ENCODE measurements around the gene RASAL2.
"Not testable (repeated sequence)": the region's sequence is repeated elsewhere in the genome, so short reads cannot be mapped to it uniquely, and the experiment has no call there.

RASAL2 gene

DNA sequence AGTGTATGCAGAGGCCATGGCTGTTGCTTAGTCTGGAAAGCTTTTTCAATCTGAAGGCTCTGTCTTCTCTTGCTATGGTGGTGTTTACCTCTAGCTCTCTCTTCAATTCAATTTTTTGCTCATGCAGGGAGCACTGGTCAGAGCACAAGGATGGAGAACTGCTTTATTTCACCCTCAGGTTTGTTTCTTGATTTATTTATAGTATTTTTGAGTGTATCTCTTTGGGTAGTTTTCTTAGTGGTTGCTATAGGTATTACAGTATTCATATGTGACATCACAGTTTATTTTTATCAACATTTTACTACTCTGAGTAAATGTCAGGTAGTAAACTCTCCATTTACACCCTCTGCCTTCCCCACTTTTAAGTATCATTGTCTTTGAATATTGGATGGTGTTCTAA lies 147.9 kb downstream of the RASAL2 start:
- DNase-seq: no peak

GRCh38 chr1:178243119-178243518 lies 149.2 kb downstream of the RASAL2 start:
- DNase-seq: no peak

DNA sequence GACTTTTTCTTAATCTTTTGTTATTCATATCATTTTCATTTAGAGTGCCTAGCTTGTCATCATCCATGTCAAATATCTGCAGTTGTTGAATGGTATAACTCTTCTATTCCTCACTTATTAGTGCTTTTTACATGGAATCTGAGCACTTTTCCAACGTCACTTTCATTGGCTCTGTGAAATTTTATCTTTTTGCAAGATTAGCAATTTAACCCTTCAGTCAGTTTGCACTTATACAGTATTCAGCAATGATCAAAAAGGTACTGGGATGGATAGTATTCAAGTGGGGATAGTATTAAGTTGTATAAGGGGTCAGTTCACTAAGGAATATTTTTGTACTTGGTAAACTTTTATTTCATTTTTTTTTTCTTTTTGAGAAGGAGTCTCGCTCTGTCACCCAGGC lies 150.0 kb downstream of the RASAL2 start:
- DNase-seq: no peak

DNA sequence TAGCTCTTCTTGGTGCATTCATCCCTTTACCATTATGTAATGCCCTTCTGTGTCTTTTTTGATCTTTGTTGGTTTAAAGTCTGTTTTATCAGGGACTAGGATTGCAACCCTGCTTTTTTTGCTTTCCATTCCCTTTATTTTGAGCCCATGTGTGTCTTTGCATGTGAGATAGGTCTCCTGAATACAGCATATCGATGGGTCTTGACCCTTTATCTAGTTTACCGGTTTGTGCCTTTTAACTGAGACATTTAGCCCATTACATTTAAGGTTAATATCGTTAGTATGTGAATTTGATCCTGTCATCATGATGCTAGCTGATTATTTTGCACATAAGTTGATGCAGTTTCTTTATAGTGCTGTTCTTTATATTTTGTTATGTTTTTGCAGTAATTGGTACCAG lies 154.4 kb downstream of the RASAL2 start:
- not testable (repeated sequence) for DNase-seq

DNA sequence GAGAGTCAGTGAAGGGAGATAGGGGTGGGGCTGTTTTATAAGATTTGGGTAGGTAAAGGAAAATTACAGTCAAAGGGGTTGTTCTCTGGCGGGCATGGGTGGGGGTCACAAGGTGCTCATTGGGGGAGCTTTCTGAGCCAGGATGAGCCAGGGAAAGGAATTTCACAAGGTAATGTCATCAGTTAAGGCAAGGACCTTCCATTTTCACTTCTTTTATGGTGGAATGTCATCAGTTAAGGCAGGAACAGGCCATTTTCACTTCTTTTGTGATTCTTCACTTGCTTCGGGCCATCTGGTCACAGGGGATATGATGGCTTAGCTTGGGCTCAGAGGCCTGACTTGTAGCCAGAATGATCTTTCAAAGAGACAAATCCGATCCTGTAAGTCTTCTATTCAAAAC lies 159.7 kb downstream of the RASAL2 start:
- not testable (repeated sequence) for DNase-seq

GRCh38 chr1:178254433-178254832 lies 160.5 kb downstream of the RASAL2 start:
- DNase-seq: no peak

DNA sequence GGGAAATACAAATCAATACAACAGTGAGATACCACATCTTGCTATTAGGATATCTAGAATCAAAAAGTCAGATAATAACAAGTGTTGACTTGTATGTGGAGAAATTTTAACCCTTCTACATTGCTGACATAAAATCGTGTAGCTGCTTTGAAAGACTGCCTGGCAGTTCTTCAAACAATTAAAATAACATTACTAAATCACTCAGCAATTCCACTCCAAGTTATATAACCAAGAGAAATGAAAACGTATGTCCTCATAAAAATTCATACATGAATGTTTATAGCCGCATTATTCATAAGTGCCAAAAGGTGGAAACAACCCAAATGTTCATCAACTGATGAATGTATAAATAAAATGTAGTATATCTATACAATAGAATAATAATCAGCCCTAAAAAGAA lies 164.6 kb downstream of the RASAL2 start:
- DNase-seq: no peak

GRCh38 chr1:178262120-178262500 lies 168.2 kb downstream of the RASAL2 start:
- DNase-seq: no peak

GRCh38 chr1:178263341-178263740 lies 169.4 kb downstream of the RASAL2 start:
- DNase-seq: no peak

DNA sequence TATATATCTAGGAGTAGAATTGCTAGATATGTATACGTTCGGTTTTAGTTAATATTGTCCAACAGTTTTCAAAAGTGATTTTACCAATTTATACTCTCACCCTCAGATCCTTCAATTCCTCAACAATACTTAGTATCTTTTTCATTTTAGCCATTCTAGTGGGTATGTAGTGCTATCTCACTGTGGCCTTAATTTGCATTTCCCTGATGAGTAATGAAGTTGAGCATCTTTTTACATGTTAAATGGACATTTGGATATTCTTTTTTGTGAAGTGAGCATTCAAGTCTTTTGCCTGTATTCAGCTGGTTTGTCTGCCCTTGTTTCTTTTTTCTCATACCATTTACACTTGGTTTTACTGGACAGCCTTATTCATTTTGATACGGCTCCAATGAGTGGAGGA lies 172.2 kb downstream of the RASAL2 start:
- DNase-seq: no peak

DNA sequence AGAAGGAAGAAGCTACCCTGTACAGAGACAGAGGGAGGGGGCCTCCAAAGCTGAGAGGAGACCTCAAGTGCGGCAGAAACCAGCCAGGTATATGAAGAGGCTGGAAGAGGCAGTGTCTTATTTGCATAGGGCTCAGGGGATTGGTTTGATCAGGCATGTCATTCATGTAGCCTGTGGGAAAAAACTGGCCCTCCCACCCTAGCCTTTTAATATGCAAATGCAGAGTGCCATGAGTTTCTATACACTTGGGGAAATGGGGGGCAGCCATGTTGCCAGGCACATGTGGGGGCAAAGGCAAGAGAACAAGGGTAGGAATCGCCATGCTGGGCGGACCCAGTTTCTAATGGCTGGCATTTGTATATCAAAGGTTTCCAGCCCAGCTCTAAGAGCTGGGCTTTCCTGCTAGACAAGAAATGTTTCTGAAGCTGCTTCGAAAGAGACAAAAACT lies 172.7 kb downstream of the RASAL2 start:
- DNase-seq: no peak

DNA sequence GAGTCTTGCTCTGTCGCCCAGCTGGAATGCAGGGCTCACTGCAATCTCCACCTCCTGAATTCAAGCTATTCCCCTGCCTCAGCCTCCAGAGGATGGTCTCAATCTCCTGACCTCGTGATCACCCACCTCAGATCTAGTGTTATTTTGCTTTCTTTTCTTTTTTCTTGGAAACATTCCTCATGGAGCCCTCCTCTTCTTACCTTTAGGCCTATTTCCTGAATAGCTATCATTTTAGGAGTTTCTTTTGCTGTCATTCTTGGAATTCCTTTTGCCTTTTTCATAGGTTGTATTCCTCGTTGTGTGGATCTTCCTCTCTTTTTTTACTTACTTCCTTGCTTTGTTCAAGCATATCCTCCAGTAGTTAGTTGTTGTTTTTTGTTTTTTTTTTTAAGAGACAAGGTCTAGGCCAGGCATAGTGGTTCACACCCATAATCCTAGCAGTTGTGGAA lies 173.8 kb downstream of the RASAL2 start:
- no peak for DNase-seq

- no peak for DNase-seq
These were observed 177.6 kb downstream of the RASAL2 start for GRCh38 chr1:178271471-178271870.

DNA sequence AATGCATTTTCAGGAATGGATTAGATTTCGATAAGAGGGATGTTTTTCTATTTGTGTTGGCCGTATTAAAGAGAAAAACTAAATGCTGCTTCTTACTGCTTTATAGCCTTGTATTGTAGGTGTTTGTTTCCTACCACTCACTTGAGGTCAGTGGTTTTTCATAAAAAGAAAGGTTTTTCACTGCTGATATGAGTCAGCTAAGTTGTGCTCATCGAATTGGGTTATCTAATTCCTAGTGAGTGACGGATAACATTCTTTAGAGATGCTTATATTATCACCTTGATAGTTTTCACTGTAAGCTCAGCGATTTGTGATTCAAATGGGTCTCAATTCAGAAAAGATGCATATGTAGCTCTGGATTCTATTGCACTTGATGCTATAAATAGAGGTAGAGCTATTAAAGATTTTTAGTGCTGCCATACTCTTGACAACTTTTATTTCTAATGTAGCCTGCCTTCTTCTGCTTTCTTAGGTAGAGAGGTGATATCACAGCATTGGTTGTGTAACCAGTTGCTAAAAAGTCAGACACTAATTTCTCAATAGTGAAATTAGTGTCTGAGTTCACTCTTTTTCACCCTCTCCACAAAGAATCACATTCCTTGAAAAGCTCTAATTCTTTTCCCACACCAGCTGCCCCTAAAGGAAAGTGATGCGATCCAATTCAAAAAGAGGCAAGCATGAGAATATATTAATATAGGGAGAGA lies 180.0 kb downstream of the RASAL2 start:
- peak; percentile 26 for DNase-seq

DNA sequence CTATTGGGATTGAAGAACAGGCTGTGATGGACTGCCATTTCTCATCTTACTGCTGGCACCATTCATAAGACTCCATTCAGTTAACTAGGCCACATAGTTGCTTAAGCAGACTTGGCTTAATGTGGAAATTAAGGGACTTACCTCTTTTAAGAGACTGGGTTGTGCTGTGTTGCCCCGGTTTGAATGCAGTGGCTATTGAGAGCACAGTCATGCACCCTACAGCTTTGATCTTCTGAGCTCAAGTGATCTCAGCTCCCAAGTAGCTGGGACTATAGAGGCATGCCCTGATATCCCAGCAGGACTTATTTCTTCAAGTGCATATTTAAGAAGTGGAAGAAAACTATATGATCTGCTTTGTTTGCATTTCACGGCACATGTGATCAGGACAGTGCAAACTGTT lies 181.1 kb downstream of the RASAL2 start:
- DNase-seq: no peak

GRCh38 chr1:178275553-178275952 lies 181.6 kb downstream of the RASAL2 start:
- DNase-seq: peak; percentile 40

DNA sequence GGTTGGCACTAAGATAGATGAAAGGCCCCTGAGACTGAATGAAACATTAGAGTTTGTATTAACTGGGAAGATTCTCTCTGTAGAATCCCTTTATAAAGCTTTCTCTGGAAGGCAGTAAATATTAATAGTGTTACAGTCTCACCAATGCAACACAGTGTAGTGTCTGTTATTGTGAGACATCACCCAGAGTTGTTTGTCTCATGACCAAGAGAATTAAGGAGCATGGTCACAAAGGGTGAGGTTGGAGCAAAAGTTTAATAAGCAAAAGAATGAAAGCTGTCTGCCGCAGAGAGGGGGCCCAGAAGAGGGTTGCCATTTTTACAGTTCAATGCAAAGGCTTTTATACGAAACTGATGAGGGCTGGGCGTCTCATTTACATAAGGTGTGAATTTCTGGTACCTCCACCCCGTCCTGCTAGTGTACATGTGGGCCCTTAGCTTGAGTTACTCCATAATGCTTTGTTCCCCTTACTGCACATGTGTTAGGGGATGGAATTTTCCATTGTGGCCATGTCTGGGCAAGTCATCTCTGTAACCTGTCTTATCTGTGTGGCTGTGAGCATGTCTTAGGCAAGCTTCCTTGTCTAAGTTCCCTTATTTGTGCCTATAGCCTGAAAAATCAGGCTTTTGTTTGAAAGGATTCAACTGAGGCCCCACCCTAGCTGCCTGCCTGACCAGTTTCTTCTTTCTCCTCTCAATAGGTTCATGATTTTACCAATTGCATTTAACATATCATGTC lies 184.1 kb downstream of the RASAL2 start:
- DNase-seq: peak; percentile 45

GRCh38 chr1:178278916-178279686 lies 185.2 kb downstream of the RASAL2 start:
- DNase-seq: no peak

DNA sequence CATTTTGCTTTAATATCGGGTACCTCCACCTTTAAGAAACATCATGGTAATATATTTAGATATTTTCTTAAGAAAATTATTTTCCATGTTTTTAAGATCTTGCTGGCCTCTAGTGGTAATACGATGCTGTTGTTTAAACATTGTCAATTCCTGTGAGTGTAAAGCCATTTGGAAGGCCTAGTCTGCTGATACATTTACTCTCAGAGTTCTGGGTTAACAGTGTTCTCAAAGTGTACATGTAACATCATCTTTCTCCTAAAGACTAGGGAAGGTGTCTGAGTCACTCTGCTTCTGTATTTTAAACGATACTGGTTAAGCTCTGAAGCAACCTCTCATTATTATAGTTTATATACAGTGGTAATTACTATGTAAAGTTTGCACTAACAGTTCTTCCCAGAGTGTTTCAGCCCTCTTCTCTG lies 189.1 kb downstream of the RASAL2 start:
- DNase-seq: peak; percentile 48

DNA sequence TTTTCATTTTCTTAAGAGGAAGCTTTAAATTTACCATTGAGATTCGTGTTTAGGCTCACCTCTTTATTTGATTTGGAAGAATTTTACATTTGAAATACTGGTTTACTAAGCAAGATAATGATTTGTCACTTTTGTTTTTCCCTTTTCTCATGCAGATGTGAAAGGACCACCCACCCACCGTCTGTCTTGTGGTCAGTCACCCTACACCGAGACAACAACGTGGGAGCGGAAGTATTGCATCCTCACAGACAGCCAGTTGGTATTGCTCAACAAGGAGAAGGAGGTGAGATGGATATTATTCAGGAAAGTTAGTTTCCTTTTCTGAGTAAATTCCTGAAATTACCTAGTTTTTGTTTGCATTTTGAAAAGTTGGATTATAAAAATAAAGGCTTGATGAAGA lies 189.5 kb downstream of the RASAL2 start:
- peak; percentile 69 for DNase-seq

DNA sequence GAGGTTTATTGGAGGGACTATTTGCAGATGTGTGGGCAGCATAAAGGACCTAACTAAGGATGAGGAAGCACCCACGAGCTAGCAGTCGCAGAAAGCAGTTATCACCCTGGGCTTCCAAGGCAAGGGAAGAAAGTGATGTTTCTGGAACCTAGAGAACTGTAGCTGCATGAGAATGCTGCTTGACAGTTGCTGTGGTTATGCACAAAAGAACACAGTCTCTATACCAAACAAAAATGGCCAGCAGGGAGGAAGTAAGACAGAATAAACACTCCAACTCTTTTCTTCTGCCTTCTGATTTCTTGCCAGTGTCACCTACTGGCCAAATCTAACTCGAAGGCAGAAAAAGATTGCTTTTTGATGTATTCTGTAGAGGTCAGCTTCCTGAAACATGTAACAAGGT lies 190.2 kb downstream of the RASAL2 start:
- no peak for DNase-seq

- no peak for DNase-seq
These were observed 197.3 kb downstream of the RASAL2 start for GRCh38 chr1:178291166-178291565.

DNA sequence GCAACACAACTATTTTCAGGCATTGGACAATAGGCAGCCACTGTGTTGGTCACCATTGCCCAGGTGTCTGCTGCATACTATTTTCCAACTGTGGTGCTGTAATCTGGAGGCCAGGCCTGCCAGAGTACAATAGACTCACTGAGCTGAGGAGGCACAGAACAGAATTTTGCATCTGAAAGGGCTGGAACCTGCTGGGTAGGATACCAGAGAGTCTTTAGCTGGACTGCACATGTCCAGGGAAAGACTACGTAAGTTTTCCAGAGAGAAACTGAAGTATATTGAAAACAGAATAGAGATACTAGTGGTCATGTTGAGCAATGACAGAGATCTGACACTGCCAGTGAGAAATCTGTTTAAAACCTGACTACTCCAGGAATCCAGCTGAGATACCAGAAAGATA lies 200.8 kb downstream of the RASAL2 start:
- no peak for DNase-seq

GRCh38 chr1:178300352-178300699 lies 206.4 kb downstream of the RASAL2 start:
- no peak for DNase-seq
